H1 (cell line): ENCODE results near the gene OTUD6A.

Experiments used
- ASH2L ChIP-seq: fragments of 200-600, 300-600 bp; sonication (generic); IDR thresholded peaks from one replicate; pipeline ENCODE4 v1.7.1; 2017; ENCODE audit warnings: low read length
- EZH2 ChIP-seq: fragments of 200-600 bp; sonication (generic); IDR thresholded peaks from 2 replicates; pipeline ENCODE4 v1.7.1; 2012; ENCODE audit warnings: low read depth, mild to moderate bottlenecking, moderate library complexity, low read length, inconsistent platforms; ENCODE audit not compliant: severe bottlenecking
- JUND ChIP-seq: IDR thresholded peaks from 2 replicates; pipeline ENCODE4 v1.6.1; 2011; ENCODE audit warnings: mild to moderate bottlenecking, improper control_type of control experiment, low read length
- KDM4A ChIP-seq: IDR thresholded peaks from one replicate; pipeline ENCODE4 v1.7.1; 2012; ENCODE audit warnings: low read depth, mild to moderate bottlenecking, moderate library complexity, low read length, inconsistent platforms; ENCODE audit not compliant: severe bottlenecking
- MAFK ChIP-seq: IDR thresholded peaks from 2 replicates; pipeline ENCODE4 v1.6.1; 2012; ENCODE audit warnings: low read depth, mild to moderate bottlenecking, improper control_type of control experiment, low read length
- POLR2A ChIP-seq, 2 experiments: IDR thresholded peaks; 1 replicate in 1 of 2; 2 replicates in 1 of 2; pipeline ENCODE4 v1.6.1; 2011; ENCODE audit warnings: low read depth in 2 of 2, low read length in 2 of 2, mild to moderate bottlenecking in 2 of 2; ENCODE audit errors: control extremely low read depth in 1 of 2
- SIN3A ChIP-seq, 2 experiments: IDR thresholded peaks in 1 of 2; conservative IDR thresholded peaks in 1 of 2; 2 replicates each; pipeline ENCODE4 v1.6.1; 2011 to 2012; ENCODE audit warnings: low read length in 2 of 2, improper control_type of control experiment in 1 of 2, low read depth in 1 of 2, mild to moderate bottlenecking in 1 of 2
- ZNF274 ChIP-seq: IDR thresholded peaks from 2 replicates; pipeline ENCODE4 v1.7.0; 2012; ENCODE audit warnings: low read length, borderline replicate concordance; ENCODE audit errors: extremely low read depth
- TF ChIP-seq, protein P1 (sequence below), 3 experiments: IDR thresholded peaks; 1 replicate in 2 of 3; 2 replicates in 1 of 3; pipeline versions ENCODE4 v1.5.1 to v1.6.1; 2011; ENCODE audit warnings: low read length in 3 of 3, mild to moderate bottlenecking in 3 of 3, inconsistent platforms in 2 of 3, low read depth in 1 of 3, moderate library complexity in 1 of 3; ENCODE audit not compliant: insufficient read depth in 1 of 3; ENCODE audit errors: control extremely low read depth in 1 of 3
- TF ChIP-seq, protein P2 (sequence below): IDR thresholded peaks from 2 replicates; pipeline ENCODE4 v1.6.1; 2012; ENCODE audit warnings: inconsistent platforms

DNA sequence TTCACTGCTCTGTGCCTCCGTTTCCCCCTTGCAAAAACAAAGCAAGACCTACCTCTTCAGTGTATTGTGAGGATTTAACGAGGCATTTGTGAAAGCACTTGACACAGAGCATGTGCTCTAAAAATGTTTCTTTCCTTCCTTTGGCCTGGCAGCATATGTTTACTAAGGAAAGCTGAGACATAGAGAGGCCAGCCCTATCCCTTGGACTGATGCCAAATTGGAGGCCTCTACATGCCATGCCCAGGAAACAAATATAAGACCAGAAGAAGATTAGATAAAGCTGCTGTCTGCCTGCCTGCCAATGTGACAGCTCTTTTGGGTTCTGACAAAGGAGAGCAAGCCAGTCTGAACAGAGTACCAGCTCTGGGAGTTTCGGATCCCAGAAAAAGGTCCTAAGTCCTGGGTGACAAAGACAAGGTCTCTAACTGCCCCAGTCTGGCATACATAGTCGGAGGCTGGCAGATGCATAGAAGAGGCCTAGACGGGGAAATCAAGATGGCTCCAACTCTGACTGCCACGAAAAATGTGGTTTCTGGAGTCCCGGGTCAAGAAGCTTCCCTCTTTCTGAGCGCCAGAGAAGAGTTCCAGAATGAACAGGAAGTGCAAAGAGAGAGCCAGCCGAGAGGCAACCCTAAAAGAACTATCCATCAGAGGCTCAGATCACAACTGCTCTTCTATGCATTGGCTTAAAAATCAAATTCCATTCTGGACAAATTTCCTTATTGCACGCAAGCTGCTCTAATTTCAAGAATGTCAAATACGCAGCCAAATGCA is 25.8 kb downstream of the OTUD6A start:
- no peak for TF ChIP-seq MAFK
- no peak for TF ChIP-seq EZH2
- TF ChIP-seq POLR2A (IDR thresholded peaks at IDR 0.05; ENCODE audit: control extremely low read depth in 1 of 2, low read depth in 2 of 2, low read length in 2 of 2): no peak
- no peak for TF ChIP-seq SIN3A (conservative IDR thresholded peaks at IDR 0.05 in 1 of 2, IDR thresholded peaks at IDR 0.05 in 1 of 2; ENCODE audit: low read depth in 1 of 2, low read length in 2 of 2)
- no peak for TF ChIP-seq KDM4A
- no peak for TF ChIP-seq ZNF274
- TF ChIP-seq, protein P1, sequence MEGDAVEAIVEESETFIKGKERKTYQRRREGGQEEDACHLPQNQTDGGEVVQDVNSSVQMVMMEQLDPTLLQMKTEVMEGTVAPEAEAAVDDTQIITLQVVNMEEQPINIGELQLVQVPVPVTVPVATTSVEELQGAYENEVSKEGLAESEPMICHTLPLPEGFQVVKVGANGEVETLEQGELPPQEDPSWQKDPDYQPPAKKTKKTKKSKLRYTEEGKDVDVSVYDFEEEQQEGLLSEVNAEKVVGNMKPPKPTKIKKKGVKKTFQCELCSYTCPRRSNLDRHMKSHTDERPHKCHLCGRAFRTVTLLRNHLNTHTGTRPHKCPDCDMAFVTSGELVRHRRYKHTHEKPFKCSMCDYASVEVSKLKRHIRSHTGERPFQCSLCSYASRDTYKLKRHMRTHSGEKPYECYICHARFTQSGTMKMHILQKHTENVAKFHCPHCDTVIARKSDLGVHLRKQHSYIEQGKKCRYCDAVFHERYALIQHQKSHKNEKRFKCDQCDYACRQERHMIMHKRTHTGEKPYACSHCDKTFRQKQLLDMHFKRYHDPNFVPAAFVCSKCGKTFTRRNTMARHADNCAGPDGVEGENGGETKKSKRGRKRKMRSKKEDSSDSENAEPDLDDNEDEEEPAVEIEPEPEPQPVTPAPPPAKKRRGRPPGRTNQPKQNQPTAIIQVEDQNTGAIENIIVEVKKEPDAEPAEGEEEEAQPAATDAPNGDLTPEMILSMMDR (IDR thresholded peaks at IDR 0.05; ENCODE audit: control extremely low read depth in 1 of 3, insufficient read depth in 1 of 3, low read depth in 1 of 3, low read length in 3 of 3): no peak
- no peak for TF ChIP-seq ASH2L
- no peak for TF ChIP-seq JUND
- TF ChIP-seq, protein P2, sequence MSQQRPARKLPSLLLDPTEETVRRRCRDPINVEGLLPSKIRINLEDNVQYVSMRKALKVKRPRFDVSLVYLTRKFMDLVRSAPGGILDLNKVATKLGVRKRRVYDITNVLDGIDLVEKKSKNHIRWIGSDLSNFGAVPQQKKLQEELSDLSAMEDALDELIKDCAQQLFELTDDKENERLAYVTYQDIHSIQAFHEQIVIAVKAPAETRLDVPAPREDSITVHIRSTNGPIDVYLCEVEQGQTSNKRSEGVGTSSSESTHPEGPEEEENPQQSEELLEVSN: no peak
